Right cardiac atrium (tissue), 5 donors: ENCODE data around the gene FLVCR1. TPM values are rescaled to one million over a fixed set of nuclear protein-coding genes. Genes with fewer than 3 reads are reported as not detected.

Experiments
- polyA plus RNA-seq: library from polyadenylated mRNA; stranded (reverse); fragments of 200-250 nt; gene quantifications from one replicate; pipeline ENCODE4 v1.2.3, GENCODE V29; 2013
- total RNA-seq, 4 donors: library from RNA; stranded (reverse); fragmentation: NEBNext Ultra II Directional; extraction: Animal tissue kit (Norgen Biotek cat#: 25700); gene quantifications; one replicate each; pipeline ENCODE4 v1.2.1, GENCODE V29; 2021
- donor health status: healthy with polysubstance abuse.
- donor health status: DM: no; HTN: yes; CAD: no.
- donor health status: DM: no; HTN: no; CAD: no.
- donor health status: DM: no; HTN: yes; CAD: no; lungs with severe emphysema.
- donor health status: DM: yes; HTN: yes; CAD: no.

Gene FLVCR1
- total and polyA plus RNA-seq, 5 donors: 1.1 to 4.7 (median 3.2) TPM

Other genes starting within 250 kb of the FLVCR1 start
- gene ATF3, start 249.5 kb upstream of the FLVCR1 start, total RNA-seq: 10 to 100 TPM in 1 of 4 donors, 1 to 10 TPM in 3; 6.9 to 24.4 (median 7.9) TPM
- 195 TPM for gene ATF3, start 249.5 kb upstream of the FLVCR1 start, polyA plus RNA-seq
- 1 to 10 TPM in 2 of 4 donors, under 1 TPM in 2; 0.49 to 3.1 (median 0.94) TPM for gene BATF3, start 158.4 kb upstream of the FLVCR1 start, total RNA-seq
- gene BATF3, start 158.4 kb upstream of the FLVCR1 start, polyA plus RNA-seq: 0.75 TPM
- gene NSL1, start 66.5 kb upstream of the FLVCR1 start, total RNA-seq: 10 to 100 TPM; 22.5 to 30.6 (median 26.3) TPM
- 22.7 TPM for gene NSL1, start 66.5 kb upstream of the FLVCR1 start, polyA plus RNA-seq
- gene TATDN3, start 66.4 kb upstream of the FLVCR1 start, total RNA-seq: 10 to 100 TPM; 15.0 to 20.6 (median 18.8) TPM
- gene TATDN3, start 66.4 kb upstream of the FLVCR1 start, polyA plus RNA-seq: 23.3 TPM
- not detected for gene SPATA45, start 10.6 kb upstream of the FLVCR1 start, total RNA-seq
- not detected for gene SPATA45, start 10.6 kb upstream of the FLVCR1 start, polyA plus RNA-seq
- gene VASH2, start 92.3 kb downstream of the FLVCR1 start, total RNA-seq: 1 to 10 TPM in 3 of 4 donors, under 1 TPM in 1; 0.91 to 1.3 (median 1.0) TPM
- gene VASH2, start 92.3 kb downstream of the FLVCR1 start, polyA plus RNA-seq: 0.50 TPM
- gene ANGEL2, start 157.6 kb downstream of the FLVCR1 start, total RNA-seq: 10 to 100 TPM; 18.4 to 25.4 (median 22.2) TPM
- gene ANGEL2, start 157.6 kb downstream of the FLVCR1 start, polyA plus RNA-seq: 10.2 TPM
- gene RPS6KC1, start 193.0 kb downstream of the FLVCR1 start, total RNA-seq: 10 to 100 TPM; 10.8 to 14.6 (median 11.6) TPM
- 4.3 TPM for gene RPS6KC1, start 193.0 kb downstream of the FLVCR1 start, polyA plus RNA-seq